ENCODE results near the gene CKMT1A.
"Not testable (repeated sequence)": the region's sequence is repeated elsewhere in the genome, so short reads cannot be mapped to it uniquely, and the experiment has no call there.

Gene CKMT1A

DNA sequence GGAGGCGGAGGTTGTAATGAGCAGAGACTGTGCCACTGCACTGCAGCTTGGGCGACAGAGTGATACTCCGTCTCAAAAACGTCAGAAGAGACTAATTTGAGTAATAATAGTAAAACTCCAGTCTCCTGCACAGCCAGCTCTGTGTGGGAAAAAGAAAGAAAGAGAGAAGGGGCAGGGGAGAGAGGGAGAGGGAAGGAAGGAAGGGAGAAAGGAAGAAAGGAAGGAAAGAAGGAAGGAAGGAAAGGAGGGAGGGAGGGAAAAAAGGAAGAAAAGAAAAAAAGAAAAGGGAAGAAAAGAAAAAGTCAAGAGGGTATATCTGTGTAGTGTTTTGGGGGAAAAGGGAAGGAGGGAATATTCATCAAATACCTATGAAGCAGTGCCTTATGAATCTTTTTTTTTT, 29.5 kb downstream of the CKMT1A start:
- no peak for TF ChIP-seq JUND (IDR thresholded peaks at IDR 0.05; ENCODE audit: low read depth)
- no peak for DNase-seq (ENCODE audit: low read depth in 1 of 2, low spot score in 1 of 2)
- in situ Hi-C loops (cut with HindIII; ENCODE audit: low pct_unique_long_range_greater_than_20kb, low sequenced_read_pairs), result no loop called here

DNA sequence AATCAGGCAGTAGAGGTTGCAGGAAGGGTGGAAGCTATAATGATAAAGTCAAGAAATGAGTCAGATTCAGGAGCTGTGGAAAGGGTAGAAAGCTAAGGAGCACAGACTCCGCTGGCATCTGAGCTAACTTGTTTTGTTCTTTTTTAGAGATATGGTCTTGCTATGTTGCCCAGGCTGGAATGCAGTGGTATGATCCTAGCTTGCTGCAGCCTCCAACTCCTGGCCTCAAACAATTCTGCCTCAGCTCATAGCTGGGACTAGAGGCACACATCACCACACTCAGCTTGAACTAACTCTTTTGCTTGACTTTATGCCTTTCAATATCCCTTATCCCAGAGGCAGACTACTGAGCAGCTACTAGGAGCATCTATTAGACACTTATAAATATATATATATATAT, 32.6 kb downstream of the CKMT1A start:
- DNase-seq (ENCODE audit: low read depth in 1 of 2, low spot score in 1 of 2); in situ Hi-C loops (cut with HindIII; ENCODE audit: low pct_unique_long_range_greater_than_20kb, low sequenced_read_pairs): not testable (repeated sequence)

DNA sequence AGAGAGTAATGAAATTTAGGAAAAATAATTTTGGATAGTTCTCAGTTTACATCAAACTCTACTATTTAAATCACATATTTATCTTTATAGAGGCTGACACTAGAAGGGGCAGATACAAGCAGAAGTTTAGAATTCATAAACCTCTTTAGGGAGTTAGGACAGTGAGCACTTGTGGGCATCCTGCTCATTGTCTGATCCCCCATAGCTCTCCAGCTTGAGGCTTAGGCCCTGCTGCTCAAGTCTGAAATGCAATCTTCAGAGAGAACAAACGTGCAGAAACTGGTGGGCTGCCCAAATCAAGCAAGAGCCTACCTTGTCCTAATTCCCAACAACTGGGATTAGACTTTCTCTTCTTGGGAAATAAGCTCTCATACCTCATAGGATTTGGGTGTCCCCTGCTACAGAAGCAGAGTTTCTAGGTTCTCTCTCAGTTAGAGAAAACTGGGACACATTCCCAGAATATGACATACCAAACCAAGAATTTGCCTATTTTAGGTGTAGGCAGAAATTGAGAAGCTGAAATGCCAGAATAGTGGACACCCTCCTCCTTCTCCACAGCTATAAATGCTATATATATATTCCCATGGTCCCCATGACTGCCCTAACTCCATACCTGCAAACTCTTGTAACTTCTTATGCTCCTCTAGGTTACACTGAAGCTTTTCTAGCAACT, 34.5 kb downstream of the CKMT1A start:
- in situ Hi-C loops (cut with HindIII; ENCODE audit: low pct_unique_long_range_greater_than_20kb, low sequenced_read_pairs); DNase-seq (ENCODE audit: low read depth in 1 of 2, low spot score in 1 of 2): not testable (repeated sequence)

DNA sequence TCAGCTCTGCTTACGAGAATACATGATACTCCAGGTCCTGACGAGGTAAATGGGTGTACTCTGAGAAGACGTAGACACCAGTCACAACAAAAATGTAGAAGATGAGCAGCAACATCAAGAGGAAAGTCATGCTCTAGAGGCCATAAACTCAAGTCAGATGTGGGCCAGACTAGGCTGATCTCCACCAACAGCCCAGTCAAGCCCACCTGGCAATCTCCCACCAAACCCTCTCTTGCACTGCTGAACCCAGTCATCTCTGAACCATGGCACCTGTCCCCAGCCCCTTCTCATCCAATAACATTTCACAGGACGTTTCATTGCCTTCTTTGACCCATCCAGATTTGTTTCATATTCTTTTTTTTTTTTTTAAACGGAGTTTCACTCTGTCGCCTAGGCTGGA, 41.8 kb downstream of the CKMT1A start:
- no peak for DNase-seq (ENCODE audit: low read depth in 1 of 2, low spot score in 1 of 2)
- TF ChIP-seq JUND (IDR thresholded peaks at IDR 0.05; ENCODE audit: low read depth), result no peak
- in situ Hi-C loops (cut with HindIII; ENCODE audit: low pct_unique_long_range_greater_than_20kb, low sequenced_read_pairs), result no loop called here

DNA sequence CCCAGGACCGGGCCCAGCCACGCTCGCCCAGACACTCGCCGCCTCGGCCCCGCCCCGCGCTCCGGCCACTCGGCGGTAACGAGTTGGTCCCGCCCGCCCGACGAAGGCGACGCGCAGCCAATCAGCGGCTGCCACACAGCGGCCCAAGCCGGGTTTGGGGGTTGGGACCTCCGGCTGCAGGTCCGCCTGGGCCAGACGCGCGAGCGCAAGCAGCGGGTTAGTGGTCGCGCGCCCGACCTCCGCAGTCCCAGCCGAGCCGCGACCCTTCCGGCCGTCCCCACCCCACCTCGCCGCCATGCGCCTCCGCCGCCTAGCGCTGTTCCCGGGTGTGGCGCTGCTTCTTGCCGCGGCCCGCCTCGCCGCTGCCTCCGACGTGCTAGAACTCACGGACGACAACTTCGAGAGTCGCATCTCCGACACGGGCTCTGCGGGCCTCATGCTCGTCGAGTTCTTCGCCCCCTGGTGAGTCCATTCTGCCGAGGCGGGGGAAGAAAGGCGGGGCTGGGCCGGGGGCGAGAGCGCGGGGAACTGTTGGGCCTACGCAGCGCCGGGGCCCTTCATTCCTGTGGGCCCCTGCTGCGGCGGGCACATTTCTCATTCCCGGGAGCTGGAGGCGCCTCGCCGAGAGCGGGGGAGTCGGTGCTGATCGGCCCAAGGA, 52.7 kb downstream of the CKMT1A start, which contains the start of gene PDIA3:
TSS of gene PDIA3 (plus strand) at position 194 of the 658 bp plus-strand sequence. CDS start at position 296, 102 bp downstream.
- peak; percentile 93 to 95 for DNase-seq (ENCODE audit: low read depth in 1 of 2, low spot score in 1 of 2)
- in situ Hi-C loops (cut with HindIII; ENCODE audit: low pct_unique_long_range_greater_than_20kb, low sequenced_read_pairs), result not testable (repeated sequence)

DNA sequence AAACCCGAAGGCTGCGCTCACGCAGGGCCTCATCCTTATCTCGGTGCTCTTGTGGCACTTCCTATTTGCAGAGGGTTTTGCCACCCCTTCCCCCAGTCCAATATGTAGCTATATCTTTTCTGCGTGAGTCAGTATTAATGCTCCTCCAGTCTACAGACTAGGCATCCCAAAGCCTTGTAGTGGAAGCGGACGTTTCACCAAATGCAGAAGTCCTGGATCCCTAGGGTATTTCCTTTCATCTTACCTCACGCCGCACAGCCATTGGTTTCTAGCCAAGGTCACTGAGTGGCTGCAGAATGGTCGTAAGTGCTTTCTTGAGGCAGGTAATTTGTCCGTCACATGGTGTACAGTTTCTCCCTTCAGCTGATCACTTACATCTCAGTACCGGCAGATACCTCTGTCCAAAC, 53.2 kb downstream of the CKMT1A start:
- DNase-seq (ENCODE audit: low read depth in 1 of 2, low spot score in 1 of 2), result peak in 1 of 2 experiments; percentile 33

DNA sequence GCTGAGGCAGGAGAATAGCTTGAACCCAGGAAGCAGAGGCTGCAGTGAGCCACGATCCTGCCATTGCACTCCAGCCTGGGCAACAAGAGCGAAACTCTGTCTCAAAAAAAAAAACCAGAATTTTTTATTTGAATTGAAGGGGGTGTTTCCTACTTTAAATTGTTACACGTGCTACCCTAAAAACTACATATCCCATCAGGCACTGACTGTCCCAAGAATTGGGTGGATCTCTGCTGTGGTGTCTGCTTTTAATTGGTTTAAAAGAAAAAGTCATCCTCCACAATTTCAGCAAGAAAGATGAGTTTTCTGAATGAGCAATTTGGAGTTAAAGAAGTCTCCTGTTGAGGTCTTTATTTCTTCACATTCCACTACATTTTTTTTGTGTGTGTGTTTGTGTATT, 54.7 kb downstream of the CKMT1A start:
- in situ Hi-C loops (cut with HindIII; ENCODE audit: low pct_unique_long_range_greater_than_20kb, low sequenced_read_pairs), result no loop called here
- no peak for TF ChIP-seq JUND (IDR thresholded peaks at IDR 0.05; ENCODE audit: low read depth)
- no peak for DNase-seq (ENCODE audit: low read depth in 1 of 2, low spot score in 1 of 2)

More for the DNA sequence above, 53.2 kb downstream of the CKMT1A start:
- in situ Hi-C loops (cut with HindIII; ENCODE audit: low pct_unique_long_range_greater_than_20kb, low sequenced_read_pairs), result not testable (repeated sequence)
